Tibial artery (tissue), 4 donors: Measurements from ENCODE around the gene ABI1.
"Not testable (repeated sequence)": the region's sequence is repeated elsewhere in the genome, so short reads cannot be mapped to it uniquely, and the experiment has no call there.

ENCODE experiments used
- DNase-seq, 2 donors: peaks; one replicate each; pipeline ENCODE4 v3.0.0-alpha.2; 2019
- H3K27ac ChIP-seq, 2 donors: fragments of 200-600 bp; sonication (generic) in 1 of 2; 1 replicate in 1 of 2; 2 replicates in 1 of 2; pipeline ENCODE4 v1.5.1; 2018 to 2019; ENCODE audit warnings: mild to moderate bottlenecking in 1 of 2
- H3K27me3 ChIP-seq, 2 donors: fragments of 200-600 bp; sonication (generic) in 1 of 2; one replicate each; pipeline versions ENCODE4 v1.5.1 to v1.6.0; 2016 to 2019
- H3K36me3 ChIP-seq, 3 donors: fragments of 200-600 bp; sonication (generic) in 2 of 3; one replicate each; pipeline ENCODE4 v1.5.1; 2016 to 2019; ENCODE audit warnings: mild to moderate bottlenecking in 2 of 3
- H3K4me1 ChIP-seq, 4 donors: fragments of 200-600 bp; sonication (generic) in 2 of 4; 1 replicate in 3 of 4; 2 replicates in 1 of 4; pipeline ENCODE4 v1.5.1; 2016 to 2019
- H3K4me3 ChIP-seq, 2 donors: fragments of 200-600 bp; sonication (generic) in 1 of 2; 1 replicate in 1 of 2; 2 replicates in 1 of 2; pipeline ENCODE4 v1.5.1; 2018 to 2019; ENCODE audit warnings: mild to moderate bottlenecking in 2 of 2
- H3K9me3 ChIP-seq, 3 donors: fragments of 200-600 bp; sonication (generic) in 1 of 3; one replicate each; pipeline ENCODE4 v1.5.1; 2016 to 2019
- intact Hi-C: fragments of 100-400 bp; cut with DNase I; formaldehyde crosslinking; loops from one replicate; pipeline ENCODE4 v1.15.0; 2023; ENCODE audit warnings: low total_unique reads
- TF ChIP-seq, protein P1 (sequence below), 2 experiments: fragments of 200-600 bp in 1 of 2; fragments of 450-650 bp in 1 of 2; IDR thresholded peaks; one replicate each; pipeline ENCODE4 v1.5.1; 2017 to 2019; ENCODE audit warnings: antibody characterized with exemption in 2 of 2, mild to moderate bottlenecking in 1 of 2, moderate library complexity in 1 of 2

Gene ABI1

GRCh38 chr10:26860443-26861204, at the start of gene ABI1:
TSS of gene ABI1 (minus strand) at chr10:26860958. CDS start at chr10:26860863, 95 bp downstream.
- Histone ChIP-seq H3K36me3 (peaks cover 0 to 6% (median 0%) of the 10 kb centered on the region in 3 donors), H3K27me3 (no peaks in the 10 kb centered on the region), H3K9me3 (no peaks in the 10 kb centered on the region), H3K27ac (peak within 1 kb of the TSS; percentile 92 to 97), H3K4me1 (peaks cover 0 to 39% (median 21%) of the 10 kb centered on the region in 4 donors), H3K4me3 (peak within 1 kb of the TSS; percentile 78 to 88)
- peak; percentile 97 to 98 for DNase-seq
- intact Hi-C loops, result no loop called here
- TF ChIP-seq, protein P1, sequence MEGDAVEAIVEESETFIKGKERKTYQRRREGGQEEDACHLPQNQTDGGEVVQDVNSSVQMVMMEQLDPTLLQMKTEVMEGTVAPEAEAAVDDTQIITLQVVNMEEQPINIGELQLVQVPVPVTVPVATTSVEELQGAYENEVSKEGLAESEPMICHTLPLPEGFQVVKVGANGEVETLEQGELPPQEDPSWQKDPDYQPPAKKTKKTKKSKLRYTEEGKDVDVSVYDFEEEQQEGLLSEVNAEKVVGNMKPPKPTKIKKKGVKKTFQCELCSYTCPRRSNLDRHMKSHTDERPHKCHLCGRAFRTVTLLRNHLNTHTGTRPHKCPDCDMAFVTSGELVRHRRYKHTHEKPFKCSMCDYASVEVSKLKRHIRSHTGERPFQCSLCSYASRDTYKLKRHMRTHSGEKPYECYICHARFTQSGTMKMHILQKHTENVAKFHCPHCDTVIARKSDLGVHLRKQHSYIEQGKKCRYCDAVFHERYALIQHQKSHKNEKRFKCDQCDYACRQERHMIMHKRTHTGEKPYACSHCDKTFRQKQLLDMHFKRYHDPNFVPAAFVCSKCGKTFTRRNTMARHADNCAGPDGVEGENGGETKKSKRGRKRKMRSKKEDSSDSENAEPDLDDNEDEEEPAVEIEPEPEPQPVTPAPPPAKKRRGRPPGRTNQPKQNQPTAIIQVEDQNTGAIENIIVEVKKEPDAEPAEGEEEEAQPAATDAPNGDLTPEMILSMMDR (IDR thresholded peaks at IDR 0.05), result no peak

- no peaks in the 10 kb centered on the region for H3K4me1 ChIP-seq
- H3K27ac ChIP-seq, result no peak overlapping the region
- no peaks in the 10 kb centered on the region for H3K27me3 ChIP-seq
- H3K4me3 ChIP-seq, result no peak overlapping the region
- TF ChIP-seq, protein P1 (IDR thresholded peaks at IDR 0.05), result no peak
- no peak for DNase-seq
- peaks cover 0 to 2% (median 0%) of the 10 kb centered on the region in 3 donors for H3K9me3 ChIP-seq
- no peaks in the 10 kb centered on the region for H3K36me3 ChIP-seq
- intact Hi-C loops, result no loop called here
Observed at GRCh38 chr10:26909753-26910152, 49.0 kb upstream of the ABI1 start.

DNA sequence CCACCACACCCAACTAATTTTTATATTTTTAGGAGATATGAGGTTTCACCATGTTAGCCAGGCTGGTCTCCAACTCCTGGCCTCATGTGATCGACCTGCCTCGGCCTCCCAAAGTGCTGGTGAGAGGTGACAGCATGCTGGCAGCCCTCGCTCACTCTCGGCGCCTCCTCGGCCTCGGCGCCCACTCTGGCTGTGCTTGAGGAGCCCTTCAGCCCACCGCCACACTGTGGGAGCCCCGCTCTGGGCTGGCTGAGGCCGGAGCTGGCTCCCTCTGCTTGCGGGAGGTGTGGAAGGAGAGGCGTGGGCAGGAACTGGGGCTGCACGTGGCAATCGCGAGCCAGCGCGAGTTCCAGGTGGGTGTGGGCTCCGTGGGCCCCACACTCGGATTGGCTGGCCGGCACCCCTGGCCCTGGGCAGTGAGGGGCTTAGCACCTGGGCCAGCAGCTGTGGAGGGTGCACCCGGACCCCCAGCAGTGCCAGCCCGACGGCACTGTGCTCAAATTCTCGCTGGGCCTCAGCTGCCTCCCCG, 44.6 kb upstream of the ABI1 start:
- H3K36me3 ChIP-seq, H3K27ac ChIP-seq, H3K9me3 ChIP-seq, H3K4me3 ChIP-seq, intact Hi-C loops, H3K4me1 ChIP-seq, H3K27me3 ChIP-seq, DNase-seq: not testable (repeated sequence)

- intact Hi-C loops, result no loop called here
- TF ChIP-seq, protein P1 (IDR thresholded peaks at IDR 0.05), result no peak
- Histone ChIP-seq H3K36me3 (no peaks in the 10 kb centered on the region), H3K27ac (no peak overlapping the region), H3K27me3 (no peaks in the 10 kb centered on the region), H3K4me3 (no peak overlapping the region), H3K9me3 (peaks cover 0 to 2% (median 0%) of the 10 kb centered on the region in 3 donors), H3K4me1 (no peaks in the 10 kb centered on the region)
- no peak for DNase-seq
Observed at GRCh38 chr10:26903431-26904217, 42.9 kb upstream of the ABI1 start.

DNA sequence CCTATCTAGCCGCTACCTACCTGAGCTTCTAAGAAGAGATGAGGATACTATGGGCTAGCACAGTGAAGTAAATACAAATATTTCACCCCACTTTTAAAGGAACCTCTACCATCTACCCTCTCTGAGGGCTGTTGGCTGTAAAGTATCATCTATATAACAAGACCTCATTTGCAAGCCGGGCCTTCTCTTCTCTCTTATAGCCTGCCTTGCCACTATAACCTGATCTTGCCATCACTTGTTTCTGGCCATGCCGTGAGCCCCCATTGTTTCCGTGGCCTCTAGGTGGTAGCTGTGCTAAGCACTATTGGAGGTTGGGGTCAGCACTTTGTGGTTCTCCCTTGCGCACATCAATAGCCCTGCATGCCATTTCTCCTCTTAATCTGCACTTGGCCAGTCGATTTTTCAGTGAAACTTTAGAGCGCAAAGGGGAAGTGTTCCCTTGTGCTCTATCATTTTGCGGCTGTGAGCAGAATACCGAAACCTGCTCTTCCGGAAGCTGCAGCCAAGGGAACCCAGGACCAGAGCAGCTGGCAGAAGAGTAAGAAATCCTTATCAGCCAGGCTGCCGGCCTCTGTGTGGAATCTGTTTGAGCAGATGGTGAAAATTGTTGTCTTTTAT, 31.7 kb upstream of the ABI1 start:
- H3K27ac ChIP-seq, H3K9me3 ChIP-seq, intact Hi-C loops, H3K27me3 ChIP-seq, DNase-seq, H3K36me3 ChIP-seq, H3K4me1 ChIP-seq, H3K4me3 ChIP-seq: not testable (repeated sequence)

GRCh38 chr10:26890956-26891355, 30.2 kb upstream of the ABI1 start:
- DNase-seq, result no peak
- Histone ChIP-seq H3K36me3 (no peaks in the 10 kb centered on the region), H3K27me3 (no peaks in the 10 kb centered on the region), H3K9me3 (no peaks in the 10 kb centered on the region), H3K4me1 (no peaks in the 10 kb centered on the region), H3K27ac (no peak overlapping the region), H3K4me3 (no peak overlapping the region)
- intact Hi-C loops, result no loop called here
- TF ChIP-seq, protein P1 (IDR thresholded peaks at IDR 0.05), result peak in 1 of 2 experiments; percentile 14
